EL (cell line): ENCODE data around the gene CDC27.
"Not testable (repeated sequence)": the region's sequence is repeated elsewhere in the genome, so short reads cannot be mapped to it uniquely, and the experiment has no call there.

Source experiments
- DNase-seq: peaks from one replicate; pipeline ENCODE4 v3.0.0-alpha.2; 2016

Gene CDC27

GRCh38 chr17:47120521-47121095 is 68.5 kb downstream of the CDC27 start:
- DNase-seq = peak; percentile 72

- peak; percentile 80 for DNase-seq
Observed at GRCh38 chr17:47119746-47120520, 69.2 kb downstream of the CDC27 start.

- DNase-seq = no peak
Observed at GRCh38 chr17:47117386-47117785, 71.7 kb downstream of the CDC27 start.

- no peak for DNase-seq
Observed at GRCh38 chr17:47106130-47106529, 83.0 kb downstream of the CDC27 start.

GRCh38 chr17:47105246-47105645 is 83.8 kb downstream of the CDC27 start:
- DNase-seq = not testable (repeated sequence)

- no peak for DNase-seq
Observed at GRCh38 chr17:47102914-47103313, 86.2 kb downstream of the CDC27 start.

GRCh38 chr17:47099987-47100711 is 88.9 kb downstream of the CDC27 start:
- peak; percentile 93 for DNase-seq

GRCh38 chr17:47099451-47099986 is 89.6 kb downstream of the CDC27 start:
- DNase-seq = peak; percentile 5

GRCh38 chr17:47096343-47096742 is 92.8 kb downstream of the CDC27 start:
- no peak for DNase-seq

GRCh38 chr17:47095268-47095667 is 93.8 kb downstream of the CDC27 start:
- no peak for DNase-seq

- no peak for DNase-seq
Observed at GRCh38 chr17:47087093-47087492, 102.0 kb downstream of the CDC27 start.

- DNase-seq = no peak
Observed at GRCh38 chr17:47085736-47086135, 103.4 kb downstream of the CDC27 start.

GRCh38 chr17:47078801-47079200 is 110.3 kb downstream of the CDC27 start:
- DNase-seq = no peak

GRCh38 chr17:47077576-47077975 is 111.5 kb downstream of the CDC27 start:
- peak; percentile 64 for DNase-seq

GRCh38 chr17:47076171-47076570 is 112.9 kb downstream of the CDC27 start:
- DNase-seq = no peak

GRCh38 chr17:47074361-47074760 is 114.7 kb downstream of the CDC27 start:
- not testable (repeated sequence) for DNase-seq

GRCh38 chr17:47073629-47074028 is 115.5 kb downstream of the CDC27 start:
- not testable (repeated sequence) for DNase-seq

- DNase-seq = peak; percentile 50
Observed at GRCh38 chr17:47072886-47073285, 116.2 kb downstream of the CDC27 start.

- not testable (repeated sequence) for DNase-seq
Observed at GRCh38 chr17:47071171-47071570, 117.9 kb downstream of the CDC27 start.

- DNase-seq = peak; percentile 58
Observed at GRCh38 chr17:47070266-47070665, 118.8 kb downstream of the CDC27 start.
